Esophagus (tissue), 2 donors: ENCODE results near the gene HMGXB3. TPM values are rescaled to one million over a fixed set of nuclear protein-coding genes. Genes with fewer than 3 reads are reported as not detected.
"Not testable (repeated sequence)": the region's sequence is repeated elsewhere in the genome, so short reads cannot be mapped to it uniquely, and the experiment has no call there.

ENCODE experiments used
- H3K27ac ChIP-seq, 2 donors: one replicate each; pipeline ENCODE4 v1.5.1; 2013; ENCODE audit warnings: low read depth in 2 of 2, mild to moderate bottlenecking in 2 of 2, inconsistent platforms in 1 of 2, low read length in 1 of 2, moderate library complexity in 1 of 2
- H3K27me3 ChIP-seq, 2 donors: one replicate each; pipeline ENCODE4 v1.6.1; 2013; ENCODE audit warnings: low read length in 2 of 2, control low read depth in 1 of 2, mild to moderate bottlenecking in 1 of 2; ENCODE audit not compliant: insufficient read depth in 2 of 2, control insufficient read depth in 1 of 2
- H3K36me3 ChIP-seq, 2 donors: one replicate each; pipeline ENCODE4 v1.6.1; 2013; ENCODE audit warnings: low read length in 1 of 2; ENCODE audit not compliant: control insufficient read depth in 2 of 2, insufficient read depth in 2 of 2
- H3K4me1 ChIP-seq, 2 donors: one replicate each; pipeline ENCODE4 v1.6.1; 2013; ENCODE audit warnings: low read length in 1 of 2; ENCODE audit not compliant: control insufficient read depth in 2 of 2, insufficient read depth in 2 of 2
- H3K4me3 ChIP-seq, 2 donors: one replicate each; pipeline ENCODE4 v1.5.1; 2013; ENCODE audit warnings: low read length in 2 of 2, mild to moderate bottlenecking in 2 of 2, low read depth in 1 of 2, moderate library complexity in 1 of 2
- H3K9me3 ChIP-seq, 2 donors: one replicate each; pipeline ENCODE4 v1.6.1; 2013; ENCODE audit warnings: mild to moderate bottlenecking in 2 of 2, low read depth in 1 of 2, low read length in 1 of 2, moderate library complexity in 1 of 2; ENCODE audit not compliant: control insufficient read depth in 2 of 2, insufficient read depth in 1 of 2
- WGBS, 2 donors: extraction: QIAGEN DNeasy Blood & Tissue Kit; methylation state at CpG; one replicate each; pipeline ENCODE4 v1.1.7; 2013; 5-methylcytosine and 5-hydroxymethylcytosine counted together
- polyA plus RNA-seq, 2 donors: library from polyadenylated mRNA; stranded (reverse); fragments of 200-250 nt; gene quantifications; one replicate each; pipeline ENCODE4 v1.2.3, GENCODE V29; 2013
- donor health status: healthy with polysubstance abuse.
- donor health status: Bipolar disorder and iron deficiency.

Gene HMGXB3
- polyA plus RNA-seq, 2 donors: 9.7 to 13.0 TPM

DNA sequence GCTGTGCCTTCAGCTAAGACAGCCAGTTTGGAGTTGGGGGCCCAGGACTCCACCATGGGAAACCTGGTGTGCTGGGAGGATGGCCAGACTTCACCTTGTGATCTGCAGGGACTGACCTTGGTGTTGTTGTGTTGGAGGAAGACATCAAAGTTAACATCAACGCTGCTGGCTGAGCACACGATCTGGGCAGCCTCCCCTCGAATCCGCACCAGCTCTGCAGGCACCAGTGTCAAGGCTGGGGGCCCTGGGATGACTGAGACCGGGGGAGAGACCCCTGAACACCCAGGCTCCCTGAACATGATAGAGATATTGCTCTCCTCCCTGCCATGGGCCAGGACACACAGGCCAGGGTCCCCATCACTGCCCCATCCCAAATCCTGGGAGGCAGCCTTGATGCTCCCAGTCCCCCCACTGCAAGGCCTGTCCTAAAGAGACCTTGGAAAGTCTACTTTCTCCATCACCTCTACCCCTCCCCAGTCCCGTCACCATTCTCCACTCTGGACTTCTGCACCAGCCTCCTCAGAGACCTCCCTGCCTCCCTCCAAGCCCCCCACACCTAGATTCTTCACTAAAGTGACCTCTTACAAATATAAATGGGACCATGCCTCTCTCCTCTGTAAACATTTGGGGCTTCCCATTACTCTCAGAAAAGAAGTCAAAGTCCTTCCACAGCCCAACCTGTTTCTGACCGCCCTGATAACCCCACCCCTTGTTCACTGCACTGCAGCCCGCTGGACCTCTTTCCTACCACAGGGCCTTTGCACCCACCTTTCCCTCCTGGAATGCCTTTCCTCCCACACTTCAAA, 77.7 kb downstream of the HMGXB3 start:
- Histone ChIP-seq H3K27ac (no peak overlapping the region), H3K27me3 (no peaks in the 10 kb centered on the region), H3K4me1 (no peaks in the 10 kb centered on the region), H3K9me3 (peaks cover 0 to 3% of the 10 kb centered on the region in 2 donors), H3K4me3 (no peak overlapping the region), H3K36me3 (no peaks in the 10 kb centered on the region)
- 90 to 91% methylated on average over 8 of the region's 8 CpGs for WGBS, 2 donors

- Histone ChIP-seq H3K9me3 (peaks cover 0 to 3% of the 10 kb centered on the region in 2 donors), H3K36me3 (no peaks in the 10 kb centered on the region), H3K4me3 (no peak overlapping the region), H3K27me3 (no peaks in the 10 kb centered on the region), H3K27ac (no peak overlapping the region), H3K4me1 (no peaks in the 10 kb centered on the region)
- WGBS, 2 donors: 83 to 88% methylated on average over 7 of the region's 7 CpGs
Observed at GRCh38 chr5:150078802-150079689, 78.5 kb downstream of the HMGXB3 start.

DNA sequence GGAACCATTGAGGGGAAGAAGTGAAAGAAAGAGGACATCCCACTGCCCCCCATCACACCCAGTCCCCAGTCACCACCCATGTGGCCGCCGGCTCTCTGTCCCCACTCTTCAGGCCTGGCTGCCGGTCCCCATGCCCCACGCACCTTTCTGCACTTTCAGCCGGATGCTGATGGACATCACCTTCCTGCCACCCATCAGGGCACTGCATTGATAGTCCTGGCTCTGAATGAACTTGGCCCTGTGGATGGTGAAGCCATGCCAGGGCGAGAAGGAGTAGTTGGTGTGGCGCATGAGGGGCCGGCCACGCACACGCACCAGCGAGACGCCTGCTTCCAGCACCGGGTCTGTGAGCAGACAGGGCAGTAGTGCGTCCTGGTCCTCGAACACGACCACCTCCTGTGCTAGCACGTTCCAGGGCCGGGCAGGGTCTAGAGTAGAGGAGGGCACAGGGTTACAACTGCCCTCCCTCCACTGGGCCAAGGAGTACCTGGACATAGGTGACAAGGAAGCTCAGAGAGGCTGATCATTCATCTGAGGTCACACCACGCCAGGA, 79.4 kb downstream of the HMGXB3 start:
- H3K4me3 ChIP-seq: no peak overlapping the region
- H3K36me3 ChIP-seq: no peaks in the 10 kb centered on the region
- no peaks in the 10 kb centered on the region for H3K27me3 ChIP-seq
- no peak overlapping the region for H3K27ac ChIP-seq
- 93 to 95% methylated on average over 19 of the region's 19 CpGs for WGBS, 2 donors
- peaks cover 0 to 3% of the 10 kb centered on the region in 2 donors for H3K9me3 ChIP-seq
- H3K4me1 ChIP-seq: no peaks in the 10 kb centered on the region

- Histone ChIP-seq H3K36me3 (no peaks in the 10 kb centered on the region), H3K4me1 (no peaks in the 10 kb centered on the region), H3K27me3 (no peaks in the 10 kb centered on the region), H3K9me3 (peaks cover 0 to 3% of the 10 kb centered on the region in 2 donors), H3K4me3 (no peak overlapping the region), H3K27ac (no peak overlapping the region)
- 80 to 85% methylated on average over 15 of the region's 15 CpGs for WGBS, 2 donors
Observed at GRCh38 chr5:150080696-150081435, 80.3 kb downstream of the HMGXB3 start.

GRCh38 chr5:150081541-150082283, 81.2 kb downstream of the HMGXB3 start:
- H3K27me3 ChIP-seq: no peaks in the 10 kb centered on the region
- H3K4me1 ChIP-seq: no peaks in the 10 kb centered on the region
- peaks cover 0 to 3% of the 10 kb centered on the region in 2 donors for H3K9me3 ChIP-seq
- H3K36me3 ChIP-seq: no peaks in the 10 kb centered on the region
- no peak overlapping the region for H3K4me3 ChIP-seq
- H3K27ac ChIP-seq: no peak overlapping the region
- 31 to 34% methylated on average over 15 of the region's 15 CpGs for WGBS, 2 donors

DNA sequence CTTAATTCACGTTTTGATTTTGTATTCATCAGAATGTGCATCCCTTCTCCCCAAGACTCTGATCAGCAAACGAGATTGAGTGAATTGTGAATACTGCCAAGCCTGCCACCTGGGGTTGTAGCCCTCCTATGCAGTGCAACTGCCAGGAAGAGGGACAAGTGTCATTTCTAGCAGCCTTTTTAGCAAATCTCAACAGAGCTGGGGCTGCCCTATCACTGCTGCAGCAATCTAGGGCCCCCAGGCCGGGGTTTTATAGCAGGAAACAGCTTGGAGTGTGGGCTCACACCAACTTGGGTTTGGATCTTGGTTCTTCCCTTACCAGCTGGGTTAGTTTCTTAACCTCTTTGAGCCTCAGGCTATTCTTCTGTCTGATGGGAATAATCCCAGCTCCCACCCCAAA, 81.8 kb downstream of the HMGXB3 start:
- H3K4me3 ChIP-seq: no peak overlapping the region
- WGBS, 2 donors: 46 to 52% methylated on average over 3 of the region's 3 CpGs
- no peaks in the 10 kb centered on the region for H3K4me1 ChIP-seq
- H3K36me3 ChIP-seq: no peaks in the 10 kb centered on the region
- H3K9me3 ChIP-seq: peaks cover 0 to 3% of the 10 kb centered on the region in 2 donors
- H3K27ac ChIP-seq: no peak overlapping the region
- no peaks in the 10 kb centered on the region for H3K27me3 ChIP-seq

DNA sequence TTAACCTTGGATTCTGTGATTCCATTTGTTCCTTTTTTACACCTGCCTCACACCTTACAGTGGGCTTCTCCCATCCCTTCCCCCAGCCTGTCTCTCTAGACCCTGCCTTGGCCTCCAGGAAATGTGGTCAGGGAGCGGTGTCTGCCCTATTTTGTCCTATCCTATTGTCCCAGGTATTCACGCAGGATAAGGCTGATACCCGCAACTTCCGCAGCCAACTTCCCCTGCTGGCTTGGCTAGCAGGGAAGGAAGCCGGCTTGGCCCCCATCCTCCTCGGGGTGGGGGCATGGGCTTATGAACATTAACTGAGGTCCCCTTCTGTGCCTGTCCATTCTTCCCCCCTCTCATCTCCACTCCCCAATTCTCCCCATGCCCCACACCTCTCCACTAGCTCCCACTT, 82.3 kb downstream of the HMGXB3 start:
- Histone ChIP-seq H3K27me3 (no peaks in the 10 kb centered on the region), H3K27ac (no peak overlapping the region), H3K4me3 (no peak overlapping the region), H3K9me3 (peaks cover 0 to 3% of the 10 kb centered on the region in 2 donors), H3K36me3 (no peaks in the 10 kb centered on the region), H3K4me1 (no peaks in the 10 kb centered on the region)
- 73 to 78% methylated on average over 6 of the region's 6 CpGs for WGBS, 2 donors

DNA sequence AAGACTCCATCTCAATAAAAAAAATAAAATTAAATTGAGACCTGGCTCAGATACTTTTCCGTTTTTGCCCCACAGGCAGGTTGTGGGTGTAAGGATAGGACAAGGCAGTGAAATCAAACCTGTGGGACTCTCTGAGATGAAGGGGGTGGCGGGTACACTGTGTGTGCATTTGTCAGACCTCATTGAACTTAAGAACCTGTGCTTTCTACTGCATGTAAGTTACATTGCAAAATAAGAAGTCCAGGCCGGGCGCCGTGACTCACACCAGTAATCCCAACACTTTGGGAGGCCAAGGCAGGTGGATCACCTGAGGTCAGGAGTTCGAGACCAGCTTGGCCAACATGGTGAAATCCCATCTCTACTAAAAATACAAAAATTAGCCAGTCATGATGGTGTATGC, 84.2 kb downstream of the HMGXB3 start:
- H3K4me3 ChIP-seq, H3K9me3 ChIP-seq, H3K4me1 ChIP-seq, H3K36me3 ChIP-seq, H3K27ac ChIP-seq, H3K27me3 ChIP-seq: not testable (repeated sequence)
- WGBS, 2 donors: 87 to 90% methylated on average over 6 of the region's 6 CpGs
